BLaER1 (cell line): ENCODE results near the gene DCDC1.
"Not testable (repeated sequence)": the region's sequence is repeated elsewhere in the genome, so short reads cannot be mapped to it uniquely, and the experiment has no call there.

Experiments used
- H3K27ac ChIP-seq: shearing (Covaris generic); formaldehyde crosslinking; 2 replicates; pipeline ENCODE4 v1.8.1; 2022
- H3K27me3 ChIP-seq: shearing (Covaris generic); formaldehyde crosslinking; 2 replicates; pipeline ENCODE4 v1.8.1; 2022
- H3K36me3 ChIP-seq: shearing (Covaris generic); formaldehyde crosslinking; 2 replicates; pipeline ENCODE4 v1.8.1; 2022
- H3K4me1 ChIP-seq: shearing (Covaris generic); formaldehyde crosslinking; 2 replicates; pipeline ENCODE4 v1.8.1; 2022
- H3K4me2 ChIP-seq: shearing (Covaris generic); formaldehyde crosslinking; 2 replicates; pipeline ENCODE4 v1.8.1; 2022
- H3K4me3 ChIP-seq: shearing (Covaris generic); formaldehyde crosslinking; 2 replicates; pipeline ENCODE4 v1.8.1; 2022
- H3K9ac ChIP-seq: shearing (Covaris generic); formaldehyde crosslinking; 2 replicates; pipeline ENCODE4 v1.8.1; 2022
- H3K9me3 ChIP-seq: shearing (Covaris generic); formaldehyde crosslinking; 2 replicates; pipeline ENCODE4 v1.8.1; 2022
- H4K20me1 ChIP-seq: shearing (Covaris generic); formaldehyde crosslinking; 2 replicates; pipeline ENCODE4 v1.8.1; 2022
- Cebpa-rat ChIP-seq: shearing (Covaris generic); IDR thresholded peaks from 2 replicates; pipeline ENCODE4 v1.8.1; 2022

DCDC1 gene

GRCh38 chr11:31327417-31327816, 42.1 kb downstream of the DCDC1 start:
- Histone ChIP-seq H3K27me3 (no peaks in the 10 kb centered on the region), H3K4me3 (no peak overlapping the region), H3K9me3 (no peaks in the 10 kb centered on the region), H3K4me1 (no peaks in the 10 kb centered on the region), H3K9ac (no peak overlapping the region), H3K36me3 (no peaks in the 10 kb centered on the region), H3K27ac (no peak overlapping the region), H4K20me1 (no peaks in the 10 kb centered on the region), H3K4me2 (no peak overlapping the region)
- no peak for TF ChIP-seq Cebpa-rat

GRCh38 chr11:31326470-31327148, 42.9 kb downstream of the DCDC1 start:
- TF ChIP-seq Cebpa-rat: no peak
- Histone ChIP-seq H3K9ac (no peak overlapping the region), H3K27me3 (no peaks in the 10 kb centered on the region), H3K27ac (no peak overlapping the region), H3K4me1 (no peaks in the 10 kb centered on the region), H3K36me3 (no peaks in the 10 kb centered on the region), H3K9me3 (no peaks in the 10 kb centered on the region), H3K4me2 (no peak overlapping the region), H3K4me3 (no peak overlapping the region), H4K20me1 (no peaks in the 10 kb centered on the region)

- Histone ChIP-seq H3K4me1 (no peaks in the 10 kb centered on the region), H3K27ac (no peak overlapping the region), H3K27me3 (no peaks in the 10 kb centered on the region), H3K36me3 (no peaks in the 10 kb centered on the region), H4K20me1 (no peaks in the 10 kb centered on the region), H3K4me2 (no peak overlapping the region), H3K9ac (no peak overlapping the region), H3K9me3 (no peaks in the 10 kb centered on the region), H3K4me3 (no peak overlapping the region)
- TF ChIP-seq Cebpa-rat: no peak
Measured at GRCh38 chr11:31325160-31325559, 44.4 kb downstream of the DCDC1 start.

- Histone ChIP-seq H4K20me1 (no peaks in the 10 kb centered on the region), H3K4me2 (no peak overlapping the region), H3K9ac (no peak overlapping the region), H3K27me3 (no peaks in the 10 kb centered on the region), H3K9me3 (no peaks in the 10 kb centered on the region), H3K27ac (no peak overlapping the region), H3K4me3 (no peak overlapping the region), H3K4me1 (no peaks in the 10 kb centered on the region), H3K36me3 (no peaks in the 10 kb centered on the region)
- TF ChIP-seq Cebpa-rat: no peak
Measured at GRCh38 chr11:31323145-31323544, 46.4 kb downstream of the DCDC1 start.

GRCh38 chr11:31321494-31321893, 48.0 kb downstream of the DCDC1 start:
- not testable (repeated sequence) for H3K27me3 ChIP-seq, H3K4me2 ChIP-seq, H3K27ac ChIP-seq, H3K4me1 ChIP-seq, H3K36me3 ChIP-seq, H4K20me1 ChIP-seq, H3K4me3 ChIP-seq, H3K9me3 ChIP-seq, H3K9ac ChIP-seq

- H3K4me3 ChIP-seq: no peak overlapping the region
- no peak overlapping the region for H3K27ac ChIP-seq
- no peaks in the 10 kb centered on the region for H3K4me1 ChIP-seq
- H3K9me3 ChIP-seq: no peaks in the 10 kb centered on the region
- no peaks in the 10 kb centered on the region for H4K20me1 ChIP-seq
- no peaks in the 10 kb centered on the region for H3K27me3 ChIP-seq
- no peaks in the 10 kb centered on the region for H3K36me3 ChIP-seq
- H3K9ac ChIP-seq: no peak overlapping the region
- H3K4me2 ChIP-seq: no peak overlapping the region
- TF ChIP-seq Cebpa-rat: no peak
Measured at GRCh38 chr11:31303644-31304180, 65.8 kb downstream of the DCDC1 start.

- Histone ChIP-seq H3K4me3 (no peak overlapping the region), H3K4me2 (no peak overlapping the region), H3K9ac (no peak overlapping the region), H3K9me3 (no peaks in the 10 kb centered on the region), H3K36me3 (no peaks in the 10 kb centered on the region), H3K4me1 (no peaks in the 10 kb centered on the region), H3K27ac (no peak overlapping the region), H3K27me3 (no peaks in the 10 kb centered on the region), H4K20me1 (no peaks in the 10 kb centered on the region)
- TF ChIP-seq Cebpa-rat: no peak
Measured at GRCh38 chr11:31301549-31302510, 67.7 kb downstream of the DCDC1 start.

GRCh38 chr11:31295308-31295707, 74.2 kb downstream of the DCDC1 start:
- no peak overlapping the region for H3K9ac ChIP-seq
- no peaks in the 10 kb centered on the region for H3K36me3 ChIP-seq
- H3K9me3 ChIP-seq: no peaks in the 10 kb centered on the region
- no peak overlapping the region for H3K27ac ChIP-seq
- H3K4me1 ChIP-seq: no peaks in the 10 kb centered on the region
- no peaks in the 10 kb centered on the region for H3K27me3 ChIP-seq
- no peak overlapping the region for H3K4me3 ChIP-seq
- H3K4me2 ChIP-seq: no peak overlapping the region
- H4K20me1 ChIP-seq: no peaks in the 10 kb centered on the region
- no peak for TF ChIP-seq Cebpa-rat

GRCh38 chr11:31273527-31273926, 96.0 kb downstream of the DCDC1 start:
- H3K27me3 ChIP-seq, H3K27ac ChIP-seq, H4K20me1 ChIP-seq, H3K9ac ChIP-seq, H3K4me3 ChIP-seq, H3K36me3 ChIP-seq, H3K4me1 ChIP-seq, H3K4me2 ChIP-seq: not testable (repeated sequence)
- H3K9me3 ChIP-seq: peaks cover 38% of the 10 kb centered on the region

- H3K36me3 ChIP-seq: no peaks in the 10 kb centered on the region
- H4K20me1 ChIP-seq: no peaks in the 10 kb centered on the region
- no peaks in the 10 kb centered on the region for H3K4me1 ChIP-seq
- no peak overlapping the region for H3K4me2 ChIP-seq
- H3K4me3 ChIP-seq: no peak overlapping the region
- no peak overlapping the region for H3K27ac ChIP-seq
- H3K9ac ChIP-seq: no peak overlapping the region
- no peak for TF ChIP-seq Cebpa-rat
- H3K27me3 ChIP-seq: no peaks in the 10 kb centered on the region
- peaks cover 17% of the 10 kb centered on the region for H3K9me3 ChIP-seq
Measured at GRCh38 chr11:31267720-31268119, 101.8 kb downstream of the DCDC1 start.
